ENCODE results near the gene GAREM1. TPM values are rescaled to one million over a fixed set of nuclear protein-coding genes. Genes with fewer than 3 reads are reported as not detected.

GAREM1 gene
- total and polyA plus RNA-seq, 2 donors (not counting 3 experiments of a cell fraction or from before 2014, with no cell fraction given) = 0.69 to 1.0 TPM

GRCh38 chr18:32429402-32429801 is 41.3 kb downstream of the GAREM1 start:
- DNase-seq (ENCODE audit: low read depth, low spot score) (no peak), FAIRE-seq (no peak)
- no peaks in the 10 kb centered on the region for H4K20me1 ChIP-seq (replicated peaks; ENCODE audit: control insufficient read depth, extremely low read depth, insufficient read depth, low read length)
- BruUV-seq (replicated peaks) = no TSS peak
- no peak overlapping the region for H3K4me3 ChIP-seq (replicated peaks in 1 of 3; ENCODE audit: insufficient read depth in 1 of 3, low read depth in 1 of 3, low read length in 3 of 3)
- dilution Hi-C loops (cut with MboI; ENCODE audit: extremely low pct_ligation_motif_present, low sequenced_read_pairs) (no loop called here), intact Hi-C loops (cut with micrococcal nuclease) (no loop called here)
- TF ChIP-seq MAX (IDR thresholded peaks at IDR 0.05; ENCODE audit: insufficient read depth, insufficient read length) = no peak
- no peak for TF ChIP-seq POLR2AphosphoS5 (IDR thresholded peaks at IDR 0.05; ENCODE audit: insufficient read depth, low read depth, low read length)
- TF ChIP-seq MYC (IDR thresholded peaks at IDR 0.05; ENCODE audit: low read depth, low read length) = no peak
- no peak for TF ChIP-seq FOS (IDR thresholded peaks at IDR 0.05; ENCODE audit: borderline replicate concordance, insufficient read depth, low read length)
- TF ChIP-seq POLR2A (IDR thresholded peaks at IDR 0.05; ENCODE audit: low read depth, low read length) = no peak
- no peak for TF ChIP-seq EZH2 (IDR thresholded peaks at IDR 0.05; ENCODE audit: borderline replicate concordance, low read depth, low read length, severe bottlenecking)
- TF ChIP-seq GATA2 (IDR thresholded peaks at IDR 0.05; ENCODE audit: insufficient read depth, insufficient read length, low read depth, low read length) = no peak
- no peak for TF ChIP-seq JUN (IDR thresholded peaks at IDR 0.05; ENCODE audit: borderline replicate concordance, insufficient read depth, insufficient read length, low read depth)
- no peak for TF ChIP-seq CTCF (IDR thresholded peaks at IDR 0.05; ENCODE audit: extremely low read depth in 1 of 2, insufficient read depth in 1 of 2, low read depth in 1 of 2, low read length in 2 of 2)
- H3K79me2 ChIP-seq (ENCODE audit: control insufficient read depth, insufficient read depth, low read length) = no peaks in the 10 kb centered on the region
- no peak overlapping the region for H3K9ac ChIP-seq (replicated peaks; ENCODE audit: extremely low read depth, insufficient read depth, low read length)
- no peaks in the 10 kb centered on the region for H3K9me1 ChIP-seq (replicated peaks; ENCODE audit: control insufficient read depth, extremely low read depth, insufficient read depth, low read length)
- no peaks in the 10 kb centered on the region for H3K4me1 ChIP-seq (ENCODE audit: control insufficient read depth, extremely low read depth, insufficient read depth, low read length)
- H3K9me3 ChIP-seq (replicated peaks; ENCODE audit: control insufficient read depth, insufficient read depth, low read length) = no peaks in the 10 kb centered on the region
- POLR2A ChIA-PET = no interaction called here
- H3K27me3 ChIP-seq (ENCODE audit: control insufficient read depth in 2 of 2, insufficient read depth in 2 of 2, low read length in 2 of 2) = peaks cover 0 to 6% of the 10 kb centered on the region in 2 experiments
- no peak overlapping the region for H3K27ac ChIP-seq (ENCODE audit: insufficient read depth, low read depth, low read length)
- CTCF ChIA-PET = no interaction called here
- no peaks in the 10 kb centered on the region for H3K36me3 ChIP-seq (ENCODE audit: control insufficient read depth in 2 of 2, extremely low read depth in 1 of 2, insufficient read depth in 2 of 2, low read length in 2 of 2)
- H3K4me2 ChIP-seq (ENCODE audit: insufficient read depth, low read length) = no peak overlapping the region
- H2AFZ ChIP-seq (ENCODE audit: low read depth, low read length) = no peak overlapping the region

All from endothelial cell of umbilical vein (primary cell).